Endothelial cell of umbilical vein (primary cell): Measurements from ENCODE around the gene PELI2. TPM values are rescaled to one million over a fixed set of nuclear protein-coding genes. Genes with fewer than 3 reads are reported as not detected.
A peak's percentile ranks its signal among the peaks of the same experiment; 100 is the strongest.

ENCODE experiments used
- BruUV-seq: library from RNA; stranded (reverse); fragments of 400-500 nt; replicated peaks from 2 replicates; lab custom pipeline; 2021; lab: Mats Ljungman, UMichigan
- CTCF ChIA-PET: fragments of 300-600, 350-600 bp; sonication (Branson Sonifier 250); formaldehyde crosslinking; loops from one replicate; lab custom pipeline; 2021; ENCODE audit warnings: antibody characterized with exemption, inconsistent platforms; lab: Charles Lee
- POLR2A ChIA-PET: fragments of 300-600, 350-600 bp; sonication (Branson Sonifier 250); formaldehyde crosslinking; loops from one replicate; lab custom pipeline; 2021; ENCODE audit warnings: antibody characterized with exemption, inconsistent platforms; lab: Charles Lee
- DNase-seq: peaks from one replicate; pipeline ENCODE4 v3.0.0-alpha.2; 2011; ENCODE audit warnings: low read depth, low spot score
- FAIRE-seq: peaks from 2 replicates; lab custom pipeline; 2011; peaks lifted over from hg19 to GRCh38; lab: Jason Lieb, UNC
- H2AFZ ChIP-seq: 2 replicates; pipeline ENCODE4 v1.6.0; 2012; ENCODE audit warnings: low read depth, low read length, control low read depth, inconsistent platforms
- H3K27ac ChIP-seq: 2 replicates; pipeline ENCODE4 v1.5.1; 2011; ENCODE audit warnings: low read depth, mild to moderate bottlenecking, control low read depth, low read length, moderate library complexity; ENCODE audit not compliant: insufficient read depth
- H3K27me3 ChIP-seq, 2 experiments: 2 replicates each; pipeline versions ENCODE4 v1.6.0 to v1.6.1; 2011; ENCODE audit warnings: low read length in 2 of 2, mixed read lengths in 1 of 2; ENCODE audit not compliant: control insufficient read depth in 2 of 2, insufficient read depth in 2 of 2
- H3K36me3 ChIP-seq, 2 experiments: 2 replicates in 1 of 2; 3 replicates in 1 of 2; pipeline ENCODE4 v1.5.1; 2011; ENCODE audit warnings: low read length in 2 of 2, mild to moderate bottlenecking in 1 of 2, moderate library complexity in 1 of 2; ENCODE audit not compliant: control insufficient read depth in 2 of 2, insufficient read depth in 2 of 2; ENCODE audit errors: extremely low read depth in 1 of 2
- H3K4me1 ChIP-seq: 3 replicates; pipeline ENCODE4 v1.5.1; 2011; ENCODE audit warnings: mild to moderate bottlenecking, low read length; ENCODE audit not compliant: control insufficient read depth, insufficient read depth; ENCODE audit errors: extremely low read depth
- H3K4me2 ChIP-seq: 2 replicates; pipeline ENCODE4 v1.6.1; 2011; ENCODE audit warnings: low read length, control low read depth, mixed read lengths; ENCODE audit not compliant: insufficient read depth
- H3K4me3 ChIP-seq, 3 experiments: fragments of 200-600 bp in 1 of 3; sonication (generic), shearing (Covaris generic) in 1 of 3; replicated peaks in 1 of 3; 2 replicates each; pipeline ENCODE4 v1.5.1; 2011 to 2016; ENCODE audit warnings: control low read depth in 3 of 3, low read length in 3 of 3, mild to moderate bottlenecking in 2 of 3, inconsistent platforms in 1 of 3, low read depth in 1 of 3, moderate library complexity in 1 of 3; ENCODE audit not compliant: insufficient read depth in 1 of 3
- H3K79me2 ChIP-seq: 2 replicates; pipeline ENCODE4 v1.6.0; 2012; ENCODE audit warnings: low read length, inconsistent platforms; ENCODE audit not compliant: control insufficient read depth, insufficient read depth
- H3K9ac ChIP-seq: replicated peaks from 2 replicates; pipeline ENCODE3; 2011; ENCODE audit warnings: low read length, control low read depth; ENCODE audit not compliant: insufficient read depth; ENCODE audit errors: extremely low read depth
- H3K9me1 ChIP-seq: replicated peaks from 3 replicates; pipeline ENCODE4 v1.6.0; 2011; ENCODE audit warnings: mild to moderate bottlenecking, low read length; ENCODE audit not compliant: control insufficient read depth, insufficient read depth; ENCODE audit errors: extremely low read depth
- H3K9me3 ChIP-seq: replicated peaks from 2 replicates; pipeline ENCODE4 v1.5.1; 2012; ENCODE audit warnings: low read length, inconsistent platforms; ENCODE audit not compliant: control insufficient read depth, insufficient read depth
- H4K20me1 ChIP-seq: replicated peaks from 2 replicates; pipeline ENCODE3; 2011; ENCODE audit warnings: mild to moderate bottlenecking, low read length; ENCODE audit not compliant: control insufficient read depth, insufficient read depth; ENCODE audit errors: extremely low read depth
- EZH2 ChIP-seq: IDR thresholded peaks from 2 replicates; pipeline ENCODE4 v1.6.1; 2012; ENCODE audit warnings: borderline replicate concordance, low read depth, mild to moderate bottlenecking, moderate library complexity, low read length, inconsistent platforms; ENCODE audit not compliant: severe bottlenecking
- FOS ChIP-seq: IDR thresholded peaks from 2 replicates; pipeline ENCODE4 v1.6.1; 2011; ENCODE audit warnings: mild to moderate bottlenecking, low read length, moderate library complexity, borderline replicate concordance; ENCODE audit not compliant: insufficient read depth
- GATA2 ChIP-seq: IDR thresholded peaks from 2 replicates; pipeline ENCODE4 v1.7.0; 2011; ENCODE audit warnings: low read depth, mild to moderate bottlenecking, moderate library complexity, mixed read lengths, low read length; ENCODE audit not compliant: insufficient read length, insufficient read depth
- JUN ChIP-seq: IDR thresholded peaks from 2 replicates; pipeline ENCODE4 v1.6.1; 2011; ENCODE audit warnings: borderline replicate concordance, low read depth; ENCODE audit not compliant: insufficient read length, insufficient read depth
- MYC ChIP-seq: IDR thresholded peaks from one replicate; pipeline ENCODE4 v1.6.1; 2011; ENCODE audit warnings: mild to moderate bottlenecking, low read depth, low read length
- POLR2A ChIP-seq: IDR thresholded peaks from 2 replicates; pipeline ENCODE4 v1.6.1; 2012; ENCODE audit warnings: low read depth, mild to moderate bottlenecking, control low read depth, low read length
- POLR2AphosphoS5 ChIP-seq: IDR thresholded peaks from 2 replicates; pipeline ENCODE4 v1.6.1; 2012; ENCODE audit warnings: low read depth, mild to moderate bottlenecking, control low read depth, low read length, moderate library complexity; ENCODE audit not compliant: insufficient read depth
- dilution Hi-C: fragments of 300-500 bp; cut with MboI; formaldehyde crosslinking; loops from one replicate; pipeline ENCODE4 v1.15.0; 2019; ENCODE audit warnings: low sequenced_read_pairs; ENCODE audit not compliant: extremely low pct_ligation_motif_present
- intact Hi-C: fragments of 100-400 bp; cut with micrococcal nuclease; formaldehyde crosslinking; loops from one replicate; pipeline ENCODE4 v1.10.0; 2022
- polyA plus RNA-seq, 4 experiments: library from polyadenylated mRNA; depleted of rRNA in 3 of 4; stranded (reverse) in 3 of 4; unstranded in 1 of 4; fragments of >200 nt; gene quantifications; 2 replicates each; pipeline versions ENCODE4 v1.2.1 to v1.2.3, GENCODE V29; 2011 to 2012; ENCODE audit warnings: missing spikeins in 1 of 4
- total RNA-seq: library from RNA; stranded (reverse); gene quantifications from 2 replicates; pipeline ENCODE4 v1.2.3, GENCODE V29; 2021
- TF ChIP-seq, protein P1 (sequence below): IDR thresholded peaks from 2 replicates; pipeline ENCODE4 v1.6.1; 2011; ENCODE audit not compliant: insufficient read depth, insufficient read length
- TF ChIP-seq, protein P2 (sequence below), 2 donors: IDR thresholded peaks; 1 replicate in 1 of 2; 2 replicates in 1 of 2; pipeline ENCODE4 v1.5.1; 2011; ENCODE audit warnings: low read length in 2 of 2, mild to moderate bottlenecking in 2 of 2, moderate library complexity in 2 of 2, control low read depth in 1 of 2, inconsistent platforms in 1 of 2, low read depth in 1 of 2; ENCODE audit not compliant: insufficient read depth in 1 of 2; ENCODE audit errors: extremely low read depth in 1 of 2

The PELI2 gene
- total and polyA plus RNA-seq, 2 donors (not counting 3 experiments of a cell fraction or from before 2014, with no cell fraction given), result 11.5 to 13.0 TPM

DNA sequence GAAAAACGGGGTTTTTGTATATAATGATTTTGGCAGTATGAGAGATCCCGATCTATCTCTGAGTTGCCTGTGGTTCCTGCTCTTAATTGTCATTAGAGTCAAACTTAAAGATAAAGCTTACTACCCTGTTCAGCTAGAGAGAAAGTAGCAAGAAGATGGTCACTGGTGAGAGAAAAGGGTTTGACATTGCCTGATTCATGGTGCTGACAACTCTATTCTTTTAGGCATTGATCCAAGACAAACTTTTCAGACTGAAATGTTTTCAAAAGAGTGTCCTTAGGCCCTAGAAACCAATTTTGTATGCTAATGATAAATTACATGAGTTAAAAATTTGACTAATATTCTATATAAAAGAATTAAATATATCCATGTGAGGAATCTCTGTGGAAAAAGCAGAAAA is 35.1 kb downstream of the PELI2 start:
- intact Hi-C loops (no loop called here), dilution Hi-C loops (no loop called here)
- H3K9ac ChIP-seq, result no peak overlapping the region
- H3K79me2 ChIP-seq, result no peaks in the 10 kb centered on the region
- ChIA-PET CTCF (no interaction called here), POLR2A (no interaction called here)
- no peak overlapping the region for H3K4me2 ChIP-seq
- FAIRE-seq (peak; percentile 38), DNase-seq (peak; percentile 36)
- H3K4me3 ChIP-seq, result no peak overlapping the region
- H4K20me1 ChIP-seq, result no peaks in the 10 kb centered on the region
- H3K27ac ChIP-seq, result no peak overlapping the region
- H3K9me1 ChIP-seq, result no peaks in the 10 kb centered on the region
- BruUV-seq, result no TSS peak
- no peaks in the 10 kb centered on the region for H3K36me3 ChIP-seq
- no peaks in the 10 kb centered on the region for H3K9me3 ChIP-seq
- no peaks in the 10 kb centered on the region for H3K4me1 ChIP-seq
- no peaks in the 10 kb centered on the region for H3K27me3 ChIP-seq
- TF ChIP-seq POLR2AphosphoS5, result no peak
- TF ChIP-seq, protein P1, sequence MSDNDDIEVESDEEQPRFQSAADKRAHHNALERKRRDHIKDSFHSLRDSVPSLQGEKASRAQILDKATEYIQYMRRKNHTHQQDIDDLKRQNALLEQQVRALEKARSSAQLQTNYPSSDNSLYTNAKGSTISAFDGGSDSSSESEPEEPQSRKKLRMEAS, result no peak
- no peak for TF ChIP-seq EZH2
- no peak for TF ChIP-seq MYC
- no peak for TF ChIP-seq FOS
- TF ChIP-seq GATA2, result no peak
- no peak for TF ChIP-seq JUN
- no peak for TF ChIP-seq POLR2A
- TF ChIP-seq, protein P2, sequence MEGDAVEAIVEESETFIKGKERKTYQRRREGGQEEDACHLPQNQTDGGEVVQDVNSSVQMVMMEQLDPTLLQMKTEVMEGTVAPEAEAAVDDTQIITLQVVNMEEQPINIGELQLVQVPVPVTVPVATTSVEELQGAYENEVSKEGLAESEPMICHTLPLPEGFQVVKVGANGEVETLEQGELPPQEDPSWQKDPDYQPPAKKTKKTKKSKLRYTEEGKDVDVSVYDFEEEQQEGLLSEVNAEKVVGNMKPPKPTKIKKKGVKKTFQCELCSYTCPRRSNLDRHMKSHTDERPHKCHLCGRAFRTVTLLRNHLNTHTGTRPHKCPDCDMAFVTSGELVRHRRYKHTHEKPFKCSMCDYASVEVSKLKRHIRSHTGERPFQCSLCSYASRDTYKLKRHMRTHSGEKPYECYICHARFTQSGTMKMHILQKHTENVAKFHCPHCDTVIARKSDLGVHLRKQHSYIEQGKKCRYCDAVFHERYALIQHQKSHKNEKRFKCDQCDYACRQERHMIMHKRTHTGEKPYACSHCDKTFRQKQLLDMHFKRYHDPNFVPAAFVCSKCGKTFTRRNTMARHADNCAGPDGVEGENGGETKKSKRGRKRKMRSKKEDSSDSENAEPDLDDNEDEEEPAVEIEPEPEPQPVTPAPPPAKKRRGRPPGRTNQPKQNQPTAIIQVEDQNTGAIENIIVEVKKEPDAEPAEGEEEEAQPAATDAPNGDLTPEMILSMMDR (IDR thresholded peaks at IDR 0.05; ENCODE audit: extremely low read depth in 1 of 2, insufficient read depth in 1 of 2, low read depth in 1 of 2, low read length in 2 of 2), result no peak
- no peak overlapping the region for H2AFZ ChIP-seq
